HepG2 (cell line): ENCODE measurements around the gene SAA1. TPM values are rescaled to one million over a fixed set of nuclear protein-coding genes. Genes with fewer than 3 reads are reported as not detected.
A peak's percentile ranks its signal among the peaks of the same experiment; 100 is the strongest.

Source experiments
- ATAC-seq: fragments of 200-7000 bp; cut with Tn5 transposase; 3 replicates; pipeline ENCODE4 v1.9.1; 2020; ENCODE audit warnings: mild to moderate bottlenecking, moderate library complexity
- BruUV-seq: library from RNA; stranded (reverse); fragments of 400-500 nt; replicated peaks from 2 replicates; lab custom pipeline; 2021; lab: Mats Ljungman, UMichigan
- CTCF ChIA-PET: fragments of 300-600 bp; formaldehyde crosslinking; extraction: SDS; loops from one replicate; lab custom pipeline; 2021; ENCODE audit warnings: low total read pairs, inconsistent platforms, low intra/inter-chr PET ratio; lab: Yijun Ruan, JAX
- POLR2A ChIA-PET: fragments of 350-600 bp; sonication (Branson Sonifier 250); formaldehyde crosslinking; loops from one replicate; lab custom pipeline; 2020; ENCODE audit warnings: antibody characterized with exemption, inconsistent platforms; lab: Yijun Ruan, JAX
- DNase-seq: peaks from one replicate; pipeline ENCODE4 v3.0.0-alpha.2; 2015; ENCODE audit warnings: low spot score
- FAIRE-seq: peaks from 3 replicates; lab custom pipeline; 2011; peaks lifted over from hg19 to GRCh38; lab: Jason Lieb, UNC
- H2AFZ ChIP-seq: one replicate; pipeline ENCODE4 v1.6.1; 2011; ENCODE audit warnings: low read length, inconsistent platforms
- H3K27ac ChIP-seq: fragments of 300-600 bp; 3 replicates; pipeline ENCODE4 v1.8.0; 2011; ENCODE audit warnings: mixed run types, mild to moderate bottlenecking, mixed read lengths, low read length, inconsistent platforms; ENCODE audit not compliant: insufficient read depth; ENCODE audit errors: extremely low read length
- H3K27me3 ChIP-seq, 2 experiments: fragments of 200-600 bp in 1 of 2; 2 replicates in 1 of 2; 3 replicates in 1 of 2; pipeline versions ENCODE4 v1.6.0 to v1.8.0; 2011; ENCODE audit warnings: low read length in 2 of 2, mild to moderate bottlenecking in 2 of 2, moderate library complexity in 2 of 2, inconsistent platforms in 1 of 2; ENCODE audit not compliant: insufficient read depth in 2 of 2, control insufficient read depth in 1 of 2
- H3K36me3 ChIP-seq, 2 experiments: fragments of 200-600 bp in 1 of 2; replicated peaks in 1 of 2; 2 replicates in 1 of 2; 3 replicates in 1 of 2; pipeline versions ENCODE4 v1.5.1 to v1.8.0; 2011; ENCODE audit warnings: low read length in 2 of 2, inconsistent platforms in 1 of 2; ENCODE audit not compliant: insufficient read depth in 2 of 2, control insufficient read depth in 1 of 2
- H3K4me1 ChIP-seq: 2 replicates; pipeline ENCODE4 v1.5.1; 2012; ENCODE audit warnings: low read length, inconsistent platforms; ENCODE audit not compliant: insufficient read depth
- H3K4me2 ChIP-seq: 2 replicates; pipeline ENCODE4 v1.6.0; 2011; ENCODE audit warnings: low read depth, low read length, inconsistent platforms
- H3K4me3 ChIP-seq, 3 experiments: fragments of 200-600 bp in 1 of 3; sonication (generic), shearing (Covaris generic) in 1 of 3; replicated peaks in 1 of 3; 2 replicates each; pipeline ENCODE4 v1.5.1; 2011 to 2016; ENCODE audit warnings: low read length in 3 of 3, inconsistent platforms in 2 of 3, low read depth in 2 of 3, mild to moderate bottlenecking in 2 of 3, control low read depth in 1 of 3, mixed read lengths in 1 of 3; ENCODE audit not compliant: insufficient read depth in 1 of 3
- H3K79me2 ChIP-seq: one replicate; pipeline ENCODE4 v1.6.1; 2011; ENCODE audit warnings: low read length, inconsistent platforms; ENCODE audit not compliant: insufficient read depth
- H3K9ac ChIP-seq: 2 replicates; pipeline ENCODE4 v1.6.0; 2011; ENCODE audit warnings: mild to moderate bottlenecking, low read depth, low read length, inconsistent platforms; ENCODE audit not compliant: insufficient read depth
- H3K9me3 ChIP-seq: 2 replicates; pipeline ENCODE4 v1.5.1; 2012; ENCODE audit warnings: mild to moderate bottlenecking, low read length
- H4K20me1 ChIP-seq: 2 replicates; pipeline ENCODE4 v1.6.0; 2011; ENCODE audit warnings: inconsistent platforms, mild to moderate bottlenecking, low read length, moderate library complexity; ENCODE audit not compliant: insufficient read depth
- CEBPB ChIP-seq: IDR thresholded peaks from 2 replicates; pipeline ENCODE4 v1.6.1; 2011; ENCODE audit warnings: low read depth, low read length, improper control_type of control experiment, borderline replicate concordance
- KDM5A ChIP-seq: fragments of 200-600 bp; sonication (generic); IDR thresholded peaks from 2 replicates; pipeline ENCODE4 v1.7.0; 2018; ENCODE audit warnings: antibody characterized with exemption, mild to moderate bottlenecking, low read length, borderline replicate concordance
- NFE2L1 ChIP-seq: sonication (generic); formaldehyde crosslinking; IDR thresholded peaks from 2 replicates; pipeline ENCODE4 v1.4.0; 2020; ENCODE audit warnings: missing genetic modification reagents, mild to moderate bottlenecking, borderline replicate concordance
- PPARG ChIP-seq: conservative IDR thresholded peaks from 2 replicates; pipeline ENCODE4 v1.6.1; 2016; ENCODE audit warnings: missing biosample characterization, missing genetic modification reagents
- ZHX2 ChIP-seq, 2 experiments: sonication (generic) in 1 of 2; formaldehyde crosslinking in 1 of 2; IDR thresholded peaks; 2 replicates each; pipeline versions ENCODE4 v1.6.1 to v1.9.0; 2014 to 2022; ENCODE audit warnings: antibody characterized with exemption in 1 of 2, borderline replicate concordance in 1 of 2, inconsistent platforms in 1 of 2, low read depth in 1 of 2, missing genetic modification reagents in 1 of 2
- ZNF329 ChIP-seq: sonication (generic); formaldehyde crosslinking; IDR thresholded peaks from 2 replicates; pipeline ENCODE4 v1.9.0; 2021; ENCODE audit warnings: low read depth, mild to moderate bottlenecking, missing genetic modification reagents
- ZNF615 ChIP-seq: sonication (generic); formaldehyde crosslinking; IDR thresholded peaks from 2 replicates; pipeline ENCODE4 v1.5.0; 2020; ENCODE audit warnings: mild to moderate bottlenecking, missing genetic modification reagents, borderline replicate concordance
- WGBS: methylation state at CpG from one replicate; pipeline ENCODE4 v1.1.6; 2017; ENCODE audit warnings: low lambda C conversion rate; 5-methylcytosine and 5-hydroxymethylcytosine counted together
- in situ Hi-C: cut with HindIII; loops from 2 replicates; pipeline ENCODE4 v1.10.0; 2017; ENCODE audit warnings: low pct_unique_long_range_greater_than_20kb; ENCODE audit not compliant: extremely low pct_ligation_motif_present
- intact Hi-C: fragments of 100-400 bp; cut with micrococcal nuclease; formaldehyde crosslinking; loops from one replicate; pipeline ENCODE4 v1.10.0; 2022; ENCODE audit not compliant: unreplicated experiment
- polyA plus RNA-seq, 8 experiments: library from polyadenylated mRNA; depleted of rRNA in 3 of 8; stranded (reverse) in 7 of 8; unstranded in 1 of 8; fragments of >200 nt; fragmentation: Illumina TruSeq in 4 of 8; extraction: Trizol in 4 of 8; gene quantifications; 2 replicates each; pipeline versions ENCODE4 v1.2.1 to v1.2.3, GENCODE V29; 2011 to 2016; ENCODE audit warnings: low read depth in 4 of 8, missing spikeins in 1 of 8, mixed read lengths in 1 of 8; ENCODE audit not compliant: insufficient read depth in 1 of 8
- total RNA-seq, 5 experiments: library from RNA; depleted of rRNA; stranded (reverse); fragments of >200 nt; fragmentation: Illumina TruSeq; extraction: Trizol; gene quantifications; 2 replicates each; pipeline ENCODE4 v1.2.3, GENCODE V29; 2016; ENCODE audit warnings: low read depth in 1 of 5
- TF ChIP-seq, protein P1 (sequence below): sonication (generic); formaldehyde crosslinking; IDR thresholded peaks from 2 replicates; pipeline ENCODE4 v1.5.1; 2020; ENCODE audit warnings: missing genetic modification reagents, mild to moderate bottlenecking, borderline replicate concordance

Gene SAA1
- total and polyA plus RNA-seq, 2 of the 13 experiments (the other 11 are each of a cell fraction or from before 2014, with no cell fraction given) = not detected

GRCh38 chr11:18277565-18278271 lies 11.7 kb downstream of the SAA1 start:
- no peak for ATAC-seq
- no peak overlapping the region for H3K4me2 ChIP-seq
- H3K9ac ChIP-seq = no peak overlapping the region
- H3K4me3 ChIP-seq = no peak overlapping the region
- TF ChIP-seq, protein P1, sequence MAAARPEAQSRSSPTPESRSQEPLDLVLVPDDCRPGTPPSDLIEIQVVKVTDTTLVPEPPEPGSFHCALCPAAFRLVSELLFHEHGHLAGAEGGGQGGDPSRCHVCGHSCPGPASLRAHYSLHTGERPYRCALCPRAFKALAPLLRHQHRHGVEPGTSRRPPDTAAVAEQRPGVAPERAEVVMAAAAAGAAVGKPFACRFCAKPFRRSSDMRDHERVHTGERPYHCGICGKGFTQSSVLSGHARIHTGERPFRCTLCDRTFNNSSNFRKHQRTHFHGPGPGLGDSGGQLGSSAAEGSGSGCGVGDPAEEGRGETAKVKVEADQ (CRISPR knock-in tag) = no peak
- peak; percentile 57; the same call in 1 of the 2 replicates for TF ChIP-seq CEBPB
- TF ChIP-seq, all 625 proteins: peak for 1
- in situ Hi-C loops (no loop called here), intact Hi-C loops (no loop called here)
- no peak overlapping the region for H2AFZ ChIP-seq
- WGBS = 97% methylated on average over 5 of the region's 5 CpGs
- H3K27ac ChIP-seq = no peak overlapping the region
- H3K9me3 ChIP-seq = no peaks in the 10 kb centered on the region
- ChIA-PET POLR2A (no interaction called here), CTCF (no interaction called here)
- BruUV-seq = no TSS peak
- no peak for DNase-seq
- no peak for FAIRE-seq
- H4K20me1 ChIP-seq = no peaks in the 10 kb centered on the region
- H3K4me1 ChIP-seq = no peaks in the 10 kb centered on the region
- H3K27me3 ChIP-seq = no peaks in the 10 kb centered on the region
- H3K36me3 ChIP-seq = peaks cover 10 to 26% of the 10 kb centered on the region in 2 experiments; a peak in 4 of 5 replicates
- no peaks in the 10 kb centered on the region for H3K79me2 ChIP-seq

DNA sequence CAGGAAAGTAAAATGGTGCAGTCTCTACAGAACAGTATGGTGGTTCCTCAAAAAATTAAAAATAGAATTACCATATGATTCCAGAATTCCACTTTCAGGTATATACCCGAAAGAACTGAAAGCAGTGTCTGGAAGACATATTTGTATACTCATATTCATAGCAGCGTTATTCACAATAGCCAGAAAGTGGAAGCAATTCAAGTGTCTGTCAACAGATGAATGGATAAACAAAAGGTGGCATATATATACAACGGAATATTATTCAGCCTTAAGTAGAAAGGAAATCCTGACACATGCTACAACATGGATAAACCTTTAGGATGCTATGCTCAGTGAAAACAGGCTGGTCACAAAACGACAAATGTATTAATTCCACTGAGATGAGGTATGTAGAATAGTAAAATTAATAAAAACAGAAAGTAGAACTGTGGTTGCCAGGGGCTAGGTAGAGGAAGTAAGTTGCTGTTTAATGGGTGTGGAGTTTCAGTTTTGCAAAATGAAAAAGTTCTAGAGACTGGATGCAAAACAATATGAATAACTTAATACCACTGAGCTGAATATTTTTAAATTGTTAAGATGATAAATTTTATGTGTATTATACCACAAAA lies 14.5 kb downstream of the SAA1 start:
- Histone ChIP-seq H3K27ac (no peak overlapping the region), H3K79me2 (no peaks in the 10 kb centered on the region), H3K36me3 (peaks cover 12 to 34% of the 10 kb centered on the region in 2 experiments; a peak in 4 of 5 replicates), H3K4me1 (no peaks in the 10 kb centered on the region), H3K27me3 (no peaks in the 10 kb centered on the region), H3K4me2 (no peak overlapping the region), H3K9ac (no peak overlapping the region), H3K9me3 (no peaks in the 10 kb centered on the region), H4K20me1 (no peaks in the 10 kb centered on the region), H3K4me3 (no peak overlapping the region), H2AFZ (no peak overlapping the region)
- POLR2A ChIA-PET = no interaction called here
- DNase-seq (no peak), ATAC-seq (no peak), FAIRE-seq (no peak)
- no TSS peak for BruUV-seq
- in situ Hi-C loops (no loop called here), intact Hi-C loops (no loop called here)
- 98% methylated on average over 4 of the region's 4 CpGs for WGBS
- CTCF ChIA-PET = no interaction called here
- TF ChIP-seq NFE2L1 (CRISPR knock-in tag) (no peak), PPARG (CRISPR knock-in tag) (no peak), ZNF615 (CRISPR knock-in tag) (no peak), KDM5A (no peak), ZHX2 (IDR thresholded peaks at IDR 0.05; ENCODE audit: low read depth) (no peak), ZHX2 (CRISPR knock-in tag; IDR thresholded peaks at IDR 0.05; ENCODE audit: borderline replicate concordance) (no peak), ZNF329 (CRISPR knock-in tag) (no peak)
